Suprapubic skin (tissue), 4 donors: Measurements from ENCODE around the gene LRSAM1. TPM values are rescaled to one million over a fixed set of nuclear protein-coding genes. Genes with fewer than 3 reads are reported as not detected.

Experiments
- DNase-seq, 2 donors: peaks; one replicate each; pipeline ENCODE4 v3.0.0-alpha.2; 2019; ENCODE audit warnings: low spot score in 2 of 2
- H3K27ac ChIP-seq: fragments of 200-600 bp; sonication (generic); one replicate; pipeline ENCODE4 v1.5.1; 2019
- H3K27me3 ChIP-seq: fragments of 200-600 bp; sonication (generic); one replicate; pipeline ENCODE4 v1.5.1; 2019
- H3K36me3 ChIP-seq: fragments of 200-600 bp; sonication (generic); one replicate; pipeline ENCODE4 v1.5.1; 2019
- H3K4me1 ChIP-seq: fragments of 200-600 bp; sonication (generic); one replicate; pipeline ENCODE4 v1.5.1; 2019
- H3K4me3 ChIP-seq: fragments of 200-600 bp; sonication (generic); one replicate; pipeline ENCODE4 v1.5.1; 2019; ENCODE audit warnings: mild to moderate bottlenecking
- H3K9me3 ChIP-seq: fragments of 200-600 bp; sonication (generic); one replicate; pipeline ENCODE4 v1.5.1; 2019
- CTCF ChIP-seq, 2 donors: fragments of 200-600 bp in 1 of 2; fragments of 450-650 bp in 1 of 2; sonication (generic) in 1 of 2; IDR thresholded peaks; one replicate each; pipeline ENCODE4 v1.5.1; 2016 to 2019; ENCODE audit warnings: antibody characterized with exemption in 2 of 2, mild to moderate bottlenecking in 1 of 2, moderate library complexity in 1 of 2
- EP300 ChIP-seq: sonication (generic); formaldehyde crosslinking; IDR thresholded peaks from one replicate; pipeline ENCODE4 v1.6.1; 2017; ENCODE audit warnings: antibody characterized with exemption
- POLR2A ChIP-seq, 2 donors: fragments of 450-650 bp; IDR thresholded peaks; one replicate each; pipeline ENCODE4 v1.6.1; 2017; ENCODE audit warnings: antibody characterized with exemption in 2 of 2, mild to moderate bottlenecking in 2 of 2, moderate library complexity in 2 of 2
- POLR2AphosphoS5 ChIP-seq, 3 donors: sonication (generic); formaldehyde crosslinking; IDR thresholded peaks; one replicate each; pipeline ENCODE4 v1.6.1; 2017; ENCODE audit warnings: antibody characterized with exemption in 3 of 3
- WGBS: methylation state at CpG from one replicate; pipeline ENCODE4 v1.1.5; 2018; 5-methylcytosine and 5-hydroxymethylcytosine counted together
- total RNA-seq, 4 donors: library from RNA; depleted of rRNA; stranded (reverse); fragments of >200 nt; gene quantifications; one replicate each; pipeline ENCODE4 v1.1.0, GENCODE V29; 2016

The LRSAM1 gene
- total RNA-seq, 4 donors from 2014 or later, result 31.2 to 84.7 (median 37.2) TPM

DNA sequence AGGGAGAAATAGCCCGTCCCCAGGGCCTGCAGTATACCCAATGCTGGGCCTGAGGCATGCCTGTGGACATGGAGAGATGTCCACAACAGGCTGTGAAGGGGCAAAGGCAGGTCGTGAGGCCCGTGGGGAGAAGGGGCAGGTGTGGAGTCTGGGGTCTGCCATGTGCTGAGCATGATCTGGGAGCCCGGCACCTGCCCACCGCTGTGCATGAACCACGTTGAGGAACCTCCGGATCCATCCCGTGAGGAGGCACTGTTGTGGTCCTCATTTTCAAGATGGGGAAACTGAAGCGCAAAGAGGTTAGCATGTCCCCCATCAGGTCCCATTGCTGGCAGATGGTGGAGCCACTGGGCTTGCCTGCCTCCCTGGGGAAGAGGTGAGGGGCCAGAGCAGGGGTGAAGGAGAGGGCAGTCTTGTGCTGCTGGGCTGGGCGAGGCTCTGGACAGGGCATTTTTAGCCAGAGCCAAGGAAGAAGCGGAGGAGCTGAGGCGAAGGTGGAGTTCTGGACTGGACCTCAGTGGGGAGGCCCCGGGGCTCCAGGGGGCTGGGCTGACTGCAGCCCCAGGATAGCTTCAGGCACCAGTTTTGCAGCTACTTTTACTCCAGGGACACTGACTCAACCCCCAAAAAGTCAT, 46.5 kb downstream of the LRSAM1 start:
- no peaks in the 10 kb centered on the region for H3K9me3 ChIP-seq
- H3K4me1 ChIP-seq, result peaks cover 12% of the 10 kb centered on the region
- no peak for TF ChIP-seq CTCF (IDR thresholded peaks at IDR 0.05)
- TF ChIP-seq POLR2AphosphoS5 (IDR thresholded peaks at IDR 0.05), result no peak
- no peak for TF ChIP-seq EP300
- TF ChIP-seq POLR2A (IDR thresholded peaks at IDR 0.05), result no peak
- H3K27me3 ChIP-seq, result no peaks in the 10 kb centered on the region
- 95% methylated on average over 13 of the region's 13 CpGs for WGBS
- peaks cover 59% of the 10 kb centered on the region for H3K36me3 ChIP-seq
- H3K4me3 ChIP-seq, result no peak overlapping the region
- H3K27ac ChIP-seq, result no peak overlapping the region
- peak in 1 of 2 donors; percentile 75 for DNase-seq

- H3K9me3 ChIP-seq, result no peaks in the 10 kb centered on the region
- no peak for DNase-seq
- H3K4me1 ChIP-seq, result peaks cover 12% of the 10 kb centered on the region
- no peak for TF ChIP-seq CTCF (IDR thresholded peaks at IDR 0.05)
- TF ChIP-seq POLR2AphosphoS5 (IDR thresholded peaks at IDR 0.05), result no peak
- no peak for TF ChIP-seq EP300
- TF ChIP-seq POLR2A (IDR thresholded peaks at IDR 0.05), result no peak
- H3K27me3 ChIP-seq, result no peaks in the 10 kb centered on the region
- peaks cover 59% of the 10 kb centered on the region for H3K36me3 ChIP-seq
- 83% methylated on average over 2 of the region's 5 CpGs for WGBS
- no peak overlapping the region for H3K27ac ChIP-seq
- H3K4me3 ChIP-seq, result no peak overlapping the region
Measured at GRCh38 chr9:127498298-127498697, 47.0 kb downstream of the LRSAM1 start.

DNA sequence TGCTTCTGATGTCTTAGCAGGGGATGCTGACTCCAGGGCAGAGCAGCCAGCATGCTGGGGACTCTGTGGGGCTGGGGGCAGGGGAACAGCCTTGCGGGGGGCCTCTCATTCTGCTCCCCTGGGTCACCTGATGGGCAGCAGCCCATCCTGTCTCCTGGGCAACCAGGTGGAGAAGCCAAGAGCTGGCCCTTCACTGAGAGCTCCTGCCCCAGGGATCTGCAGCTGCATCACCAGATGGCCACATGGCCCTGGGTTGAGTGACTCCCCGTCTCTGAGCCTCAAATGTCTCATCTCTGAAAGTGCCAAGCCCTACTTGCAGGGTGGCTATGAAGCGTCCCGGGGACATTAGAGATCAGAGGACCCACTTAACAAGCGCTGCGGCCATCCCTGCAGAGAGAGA, 49.1 kb downstream of the LRSAM1 start:
- Histone ChIP-seq H3K9me3 (no peaks in the 10 kb centered on the region), H3K27ac (no peak overlapping the region), H3K4me3 (no peak overlapping the region), H3K36me3 (peaks cover 64% of the 10 kb centered on the region), H3K27me3 (no peaks in the 10 kb centered on the region), H3K4me1 (peaks cover 10% of the 10 kb centered on the region)
- WGBS, result 86% methylated on average over 6 of the region's 6 CpGs
- DNase-seq, result no peak
- TF ChIP-seq EP300 (no peak), POLR2AphosphoS5 (IDR thresholded peaks at IDR 0.05) (no peak), POLR2A (IDR thresholded peaks at IDR 0.05) (no peak), CTCF (IDR thresholded peaks at IDR 0.05) (no peak)

- DNase-seq, result no peak
- no peak overlapping the region for H3K27ac ChIP-seq
- no peak overlapping the region for H3K4me3 ChIP-seq
- WGBS, result 85% methylated on average over 7 of the region's 9 CpGs
- no peaks in the 10 kb centered on the region for H3K9me3 ChIP-seq
- peaks cover 66% of the 10 kb centered on the region for H3K36me3 ChIP-seq
- peaks cover 12% of the 10 kb centered on the region for H3K4me1 ChIP-seq
- TF ChIP-seq EP300 (no peak), POLR2AphosphoS5 (IDR thresholded peaks at IDR 0.05) (no peak), POLR2A (IDR thresholded peaks at IDR 0.05) (no peak), CTCF (IDR thresholded peaks at IDR 0.05) (no peak)
- no peaks in the 10 kb centered on the region for H3K27me3 ChIP-seq
Measured at GRCh38 chr9:127500862-127501261, 49.6 kb downstream of the LRSAM1 start.

DNA sequence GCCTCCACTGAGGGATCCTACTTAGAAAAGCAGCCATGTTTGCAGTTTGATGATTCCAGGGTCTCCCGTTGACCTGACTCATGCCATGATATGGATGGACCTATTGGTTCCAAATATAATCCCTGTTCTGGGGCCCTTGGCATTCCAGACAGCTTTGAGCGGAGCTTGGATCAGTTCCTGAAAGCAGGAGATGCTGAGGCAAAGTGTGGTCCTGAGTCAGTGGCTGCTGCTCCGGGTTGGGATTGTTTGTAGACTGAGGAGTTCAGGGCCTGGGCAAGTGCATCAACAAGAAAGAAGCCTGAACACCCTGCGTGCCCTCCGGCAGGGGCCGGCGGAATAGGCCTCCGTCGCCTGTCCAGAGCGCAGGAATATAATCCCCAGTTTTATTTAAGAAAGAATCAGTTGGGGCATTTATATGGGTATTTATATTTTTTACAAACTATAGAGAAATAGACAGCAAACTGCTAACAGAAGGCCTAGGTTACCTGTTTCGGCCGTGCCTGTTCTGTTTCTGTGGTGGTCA, 50.6 kb downstream of the LRSAM1 start:
- H3K9me3 ChIP-seq, result no peaks in the 10 kb centered on the region
- DNase-seq, result no peak
- H3K27me3 ChIP-seq, result no peaks in the 10 kb centered on the region
- H3K36me3 ChIP-seq, result peaks cover 65% of the 10 kb centered on the region
- WGBS, result 87% methylated on average over 12 of the region's 12 CpGs
- no peak overlapping the region for H3K27ac ChIP-seq
- no peak overlapping the region for H3K4me3 ChIP-seq
- TF ChIP-seq EP300, result no peak
- TF ChIP-seq POLR2A (IDR thresholded peaks at IDR 0.05), result no peak
- no peak for TF ChIP-seq CTCF (IDR thresholded peaks at IDR 0.05)
- no peak for TF ChIP-seq POLR2AphosphoS5 (IDR thresholded peaks at IDR 0.05)
- H3K4me1 ChIP-seq, result peaks cover 18% of the 10 kb centered on the region
